Activated CD4-positive, alpha-beta T cell treated with anti-CD3 and anti-CD28 coated beads, Interleukin-2, amount 10 ng/mL, durations not matched to agents 7 days and 5 days (primary cell): ENCODE measurements around the gene COL6A3. TPM values are rescaled to one million over a fixed set of nuclear protein-coding genes. Genes with fewer than 3 reads are reported as not detected.
A peak's percentile ranks its signal among the peaks of the same experiment; 100 is the strongest.

ENCODE experiments used
- CTCF ChIA-PET: fragments of 350-600 bp; sonication (Branson Sonifier 250); formaldehyde crosslinking; loops from one replicate; lab custom pipeline; 2021; ENCODE audit warnings: antibody characterized with exemption; lab: Charles Lee
- POLR2A ChIA-PET: fragments of 350-600 bp; sonication (Branson Sonifier 250); formaldehyde crosslinking; loops from one replicate; lab custom pipeline; 2021; ENCODE audit warnings: antibody characterized with exemption; lab: Charles Lee
- DNase-seq: peaks from one replicate; pipeline ENCODE4 v3.0.0-alpha.2; 2020
- H3K27ac Mint-ChIP-seq: one replicate; pipeline ENCODE4 v1.8.0; 2021; ENCODE audit warnings: mild to moderate bottlenecking, moderate library complexity, mixed read lengths
- H3K27me3 Mint-ChIP-seq: one replicate; pipeline ENCODE4 v1.8.0; 2021; ENCODE audit warnings: mixed read lengths
- H3K36me3 Mint-ChIP-seq: one replicate; pipeline ENCODE4 v1.8.0; 2021; ENCODE audit warnings: low read depth, mixed read lengths
- H3K4me1 Mint-ChIP-seq: one replicate; pipeline ENCODE4 v1.8.0; 2021; ENCODE audit warnings: mixed read lengths
- H3K4me3 Mint-ChIP-seq: one replicate; pipeline ENCODE4 v1.8.0; 2021; ENCODE audit warnings: mild to moderate bottlenecking, moderate library complexity, mixed read lengths
- H3K9me3 Mint-ChIP-seq: one replicate; pipeline ENCODE4 v1.8.0; 2021; ENCODE audit warnings: mixed read lengths
- total RNA-seq, 2 experiments: library from RNA; stranded (reverse); gene quantifications; one replicate each; pipeline ENCODE4 v1.2.3, GENCODE V29; 2021

The COL6A3 gene
- total RNA-seq, 2 experiments from 2014 or later = 0.87 to 0.92 TPM

DNA sequence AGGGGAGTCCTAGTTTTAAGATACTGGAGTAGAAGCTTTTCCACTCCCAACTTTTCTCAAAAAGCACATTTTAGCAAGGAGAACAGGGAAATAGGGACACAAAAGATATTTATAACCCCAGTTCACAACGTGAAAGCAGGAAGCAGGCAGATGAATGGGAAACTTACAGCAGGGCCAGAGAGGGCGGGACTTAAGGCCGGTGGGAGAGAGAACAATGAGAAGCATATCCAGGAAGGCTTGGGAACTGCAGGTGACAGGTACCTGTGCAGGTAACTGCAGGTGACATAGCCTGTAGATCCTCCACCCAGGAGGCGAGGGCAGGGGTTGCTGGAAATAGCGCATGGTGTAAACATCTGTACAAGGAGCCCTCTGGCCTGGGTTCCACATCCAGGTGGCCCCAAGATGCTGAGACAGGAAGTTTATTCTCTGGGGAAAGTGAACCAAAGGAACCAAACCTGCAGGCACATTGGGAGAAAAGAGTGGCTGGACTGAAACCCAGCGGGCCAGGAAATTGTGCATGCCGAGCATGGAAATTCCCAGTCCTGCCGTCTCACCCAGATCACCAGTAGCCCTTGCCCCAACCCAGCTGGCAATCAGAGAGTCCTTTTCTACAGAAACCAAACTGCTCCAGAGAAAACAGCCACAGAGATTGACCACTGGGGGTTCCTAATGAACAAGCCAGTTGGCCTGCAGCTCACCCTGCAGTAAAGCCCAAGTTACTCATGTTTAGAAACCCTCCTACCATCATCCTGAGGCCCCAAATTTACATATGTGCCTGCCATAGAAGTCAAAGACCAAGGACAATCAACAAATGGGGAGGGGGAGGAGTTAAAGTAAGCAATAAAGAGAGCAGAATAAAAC lies 24.3 kb upstream of the COL6A3 start:
- Mint-ChIP-seq H3K36me3 (peaks cover 3% of the 10 kb centered on the region), H3K4me3 (no peak overlapping the region), H3K27me3 (no peaks in the 10 kb centered on the region), H3K27ac (no peak overlapping the region), H3K4me1 (peaks cover 83% of the 10 kb centered on the region), H3K9me3 (peaks cover 4% of the 10 kb centered on the region)
- DNase-seq = no peak
- POLR2A ChIA-PET = no interaction called here
- CTCF ChIA-PET = interaction anchor here (0.5 to 1.6 kb wide), 4 partner anchors 10 to 327 kb away, joined by 3 to 5 read pairs (median 4); no protein-coding TSS in a partner anchor

- Mint-ChIP-seq H3K4me1 (peaks cover 86% of the 10 kb centered on the region), H3K36me3 (peaks cover 3% of the 10 kb centered on the region), H3K27ac (no peak overlapping the region), H3K4me3 (no peak overlapping the region), H3K9me3 (peaks cover 4% of the 10 kb centered on the region), H3K27me3 (no peaks in the 10 kb centered on the region)
- POLR2A ChIA-PET = no interaction called here
- CTCF ChIA-PET = interaction anchor here (1.1 to 1.6 kb wide), 3 partner anchors 9 to 39 kb away, joined by 3 to 5 read pairs (median 3); no protein-coding TSS in a partner anchor
- DNase-seq = no peak
These were observed 23.6 kb upstream of the COL6A3 start for GRCh38 chr2:237437566-237437965.

GRCh38 chr2:237435844-237436587 lies 22.1 kb upstream of the COL6A3 start:
- peaks cover 4% of the 10 kb centered on the region for H3K9me3 Mint-ChIP-seq
- CTCF ChIA-PET = interaction anchor here (1.1 to 3.9 kb wide), 2 partner anchors 14 to 35 kb away, joined by 4 to 17 read pairs; no protein-coding TSS in a partner anchor
- peaks cover 86% of the 10 kb centered on the region for H3K4me1 Mint-ChIP-seq
- peaks cover 8% of the 10 kb centered on the region for H3K36me3 Mint-ChIP-seq
- POLR2A ChIA-PET = no interaction called here
- H3K27ac Mint-ChIP-seq = peak overlapping the region; percentile 68
- no peak for DNase-seq
- no peak overlapping the region for H3K4me3 Mint-ChIP-seq
- H3K27me3 Mint-ChIP-seq = no peaks in the 10 kb centered on the region

- H3K27ac Mint-ChIP-seq = peak overlapping the region; percentile 86
- peaks cover 2% of the 10 kb centered on the region for H3K9me3 Mint-ChIP-seq
- H3K4me3 Mint-ChIP-seq = peak overlapping the region; percentile 37
- H3K4me1 Mint-ChIP-seq = peaks cover 85% of the 10 kb centered on the region
- ChIA-PET POLR2A (no interaction called here), CTCF (interaction anchor here (1.1 to 3.9 kb wide), 3 partner anchors 13 to 41 kb away, joined by 4 to 17 read pairs (median 8); no protein-coding TSS in a partner anchor)
- peaks cover 6% of the 10 kb centered on the region for H3K36me3 Mint-ChIP-seq
- peak; percentile 80 for DNase-seq
- H3K27me3 Mint-ChIP-seq = no peaks in the 10 kb centered on the region
These were observed 20.9 kb upstream of the COL6A3 start for GRCh38 chr2:237434866-237435311.

GRCh38 chr2:237433920-237434676 lies 20.1 kb upstream of the COL6A3 start:
- ChIA-PET CTCF (interaction anchor here (1.3 to 3.9 kb wide), 5 partner anchors 8 to 138 kb away, joined by 3 to 17 read pairs (median 5); no protein-coding TSS in a partner anchor), POLR2A (interaction anchor here (0.6 kb wide), 1 partner anchor 15 kb away, joined by 5 read pairs; no protein-coding TSS in a partner anchor)
- Mint-ChIP-seq H3K4me3 (peak overlapping the region; percentile 47), H3K9me3 (no peaks in the 10 kb centered on the region), H3K36me3 (peaks cover 6% of the 10 kb centered on the region), H3K27me3 (no peaks in the 10 kb centered on the region), H3K27ac (peak overlapping the region; percentile 86), H3K4me1 (peaks cover 89% of the 10 kb centered on the region)
- no peak for DNase-seq

DNA sequence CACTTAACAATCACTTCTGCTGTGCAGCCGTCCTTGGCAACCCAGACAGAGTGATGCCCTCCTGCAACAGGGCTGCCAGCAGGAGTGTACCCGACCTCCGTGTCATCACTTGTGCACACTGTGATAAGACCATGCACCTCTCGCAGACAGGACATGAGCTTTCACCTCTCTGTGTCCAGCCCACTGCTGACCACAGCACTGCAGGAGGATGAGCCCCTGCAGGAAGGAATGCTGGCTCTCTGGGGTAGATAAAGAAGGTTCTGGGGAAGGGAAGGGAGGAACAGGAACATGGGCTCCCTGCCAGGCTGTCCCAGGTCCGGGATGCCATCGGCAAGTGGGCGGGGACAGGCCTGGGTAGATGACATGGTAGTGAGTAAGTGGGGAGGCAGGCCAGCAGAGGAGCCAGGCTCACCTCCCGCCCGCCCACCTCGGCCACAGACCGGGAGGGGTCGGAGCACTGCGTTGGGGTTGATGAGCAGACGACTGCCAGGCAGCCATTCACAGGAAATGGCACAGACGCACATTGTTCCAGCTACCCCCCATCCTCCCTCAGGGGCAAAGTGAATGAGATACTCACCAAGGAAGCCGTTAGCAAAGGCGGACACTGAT lies 18.6 kb upstream of the COL6A3 start:
- Mint-ChIP-seq H3K27me3 (no peaks in the 10 kb centered on the region), H3K9me3 (no peaks in the 10 kb centered on the region), H3K4me3 (peak overlapping the region; percentile 29), H3K36me3 (peaks cover 6% of the 10 kb centered on the region), H3K27ac (peak overlapping the region; percentile 75), H3K4me1 (peaks cover 93% of the 10 kb centered on the region)
- CTCF ChIA-PET = interaction anchor here (1.3 to 3.9 kb wide), 4 partner anchors 9 to 139 kb away, joined by 3 to 17 read pairs (median 4); no protein-coding TSS in a partner anchor
- POLR2A ChIA-PET = no interaction called here
- peak; percentile 48 for DNase-seq

DNA sequence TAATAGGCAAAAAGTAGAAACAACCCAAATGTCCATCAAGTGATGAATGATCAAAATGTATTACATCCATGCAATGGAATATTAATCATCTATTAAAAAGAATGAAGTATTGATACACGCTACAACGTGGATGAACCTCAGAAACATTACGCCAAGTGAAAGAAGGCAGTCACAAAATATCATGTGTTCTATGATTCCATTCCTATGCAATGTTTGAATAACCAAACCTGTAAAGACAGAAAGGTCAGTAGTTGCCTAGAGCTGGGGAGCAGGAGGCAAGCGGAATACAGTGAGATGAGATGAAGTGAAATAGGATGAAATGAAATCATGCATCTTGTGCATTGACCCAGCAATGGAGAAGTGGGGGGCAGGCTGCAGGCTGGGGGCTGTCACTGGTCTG lies 17.9 kb upstream of the COL6A3 start:
- H3K27me3 Mint-ChIP-seq = no peaks in the 10 kb centered on the region
- ChIA-PET CTCF (interaction anchor here (0.6 to 3.9 kb wide), 4 partner anchors 10 to 329 kb away, joined by 3 to 20 read pairs (median 10); no protein-coding TSS in a partner anchor), POLR2A (no interaction called here)
- H3K4me3 Mint-ChIP-seq = no peak overlapping the region
- H3K27ac Mint-ChIP-seq = peak overlapping the region; percentile 44
- peaks cover 6% of the 10 kb centered on the region for H3K36me3 Mint-ChIP-seq
- no peak for DNase-seq
- H3K9me3 Mint-ChIP-seq = no peaks in the 10 kb centered on the region
- H3K4me1 Mint-ChIP-seq = peaks cover 95% of the 10 kb centered on the region

DNA sequence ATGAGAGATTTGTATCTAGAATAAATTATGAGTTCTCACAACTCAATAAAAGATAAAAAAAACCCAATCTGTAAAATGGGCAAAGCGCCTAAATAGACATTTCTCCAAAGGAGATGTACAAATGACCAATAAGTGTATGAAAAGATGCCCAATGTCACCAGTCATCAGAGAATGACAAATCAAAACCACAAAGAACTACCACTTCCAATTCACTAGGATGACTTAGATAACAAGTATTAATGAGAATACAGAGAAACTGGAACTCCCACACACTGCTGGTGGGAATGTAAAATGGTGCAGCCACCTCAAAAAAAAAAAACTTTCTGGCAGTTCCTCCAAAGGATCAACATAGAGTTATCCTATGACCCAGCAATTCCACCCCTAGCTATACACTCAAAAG lies 17.4 kb upstream of the COL6A3 start:
- no peak for DNase-seq
- ChIA-PET CTCF (interaction anchor here (0.6 to 3.8 kb wide), 3 partner anchors 11 to 330 kb away, joined by 3 to 20 read pairs (median 4); no protein-coding TSS in a partner anchor), POLR2A (no interaction called here)
- H3K4me3 Mint-ChIP-seq = no peak overlapping the region
- no peaks in the 10 kb centered on the region for H3K27me3 Mint-ChIP-seq
- peaks cover 97% of the 10 kb centered on the region for H3K4me1 Mint-ChIP-seq
- H3K27ac Mint-ChIP-seq = peak overlapping the region; percentile 44
- peaks cover 9% of the 10 kb centered on the region for H3K36me3 Mint-ChIP-seq
- no peaks in the 10 kb centered on the region for H3K9me3 Mint-ChIP-seq

DNA sequence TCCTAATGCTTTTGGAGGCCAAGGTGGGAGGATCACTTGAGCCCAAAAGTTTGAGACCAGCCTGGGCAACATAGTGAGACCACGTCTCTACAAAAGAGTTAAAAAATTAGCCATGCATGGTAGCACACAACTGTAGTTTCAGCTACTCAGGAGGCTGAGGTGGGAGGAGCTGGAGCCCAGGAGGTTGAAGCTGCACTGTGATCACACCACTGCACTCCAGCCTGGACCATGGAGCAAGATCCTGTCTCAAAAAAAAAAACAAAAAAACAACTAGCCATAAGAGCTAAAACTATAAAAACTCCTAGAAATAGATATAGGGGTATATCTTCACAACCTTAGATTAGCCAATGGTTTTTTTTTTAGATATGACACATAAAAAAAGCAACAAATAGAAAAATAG lies 16.9 kb upstream of the COL6A3 start:
- Mint-ChIP-seq H3K9me3 (no peaks in the 10 kb centered on the region), H3K4me1 (peaks cover 93% of the 10 kb centered on the region), H3K27ac (no peak overlapping the region), H3K27me3 (no peaks in the 10 kb centered on the region), H3K36me3 (peaks cover 7% of the 10 kb centered on the region), H3K4me3 (no peak overlapping the region)
- ChIA-PET CTCF (interaction anchor here (0.6 to 3.8 kb wide), 5 partner anchors 10 to 675 kb away, joined by 3 to 20 read pairs (median 4); no protein-coding TSS in a partner anchor), POLR2A (interaction anchor here (1.0 kb wide), 1 partner anchor 10 kb away, joined by 3 read pairs; no protein-coding TSS in a partner anchor)
- DNase-seq = no peak

- peak; percentile 23 for DNase-seq
- Mint-ChIP-seq H3K9me3 (no peaks in the 10 kb centered on the region), H3K27me3 (peaks cover 2% of the 10 kb centered on the region), H3K4me3 (peak overlapping the region; percentile 19), H3K36me3 (peaks cover 7% of the 10 kb centered on the region), H3K27ac (peak overlapping the region; percentile 78), H3K4me1 (peaks cover 91% of the 10 kb centered on the region)
- POLR2A ChIA-PET = interaction anchor here (1.0 kb wide), 1 partner anchor 11 kb away, joined by 3 read pairs; no protein-coding TSS in a partner anchor
- CTCF ChIA-PET = interaction anchor here (1.1 to 3.8 kb wide), 4 partner anchors 9 to 45 kb away, joined by 3 to 20 read pairs (median 5); no protein-coding TSS in a partner anchor
These were observed 15.8 kb upstream of the COL6A3 start for GRCh38 chr2:237429753-237430152.

DNA sequence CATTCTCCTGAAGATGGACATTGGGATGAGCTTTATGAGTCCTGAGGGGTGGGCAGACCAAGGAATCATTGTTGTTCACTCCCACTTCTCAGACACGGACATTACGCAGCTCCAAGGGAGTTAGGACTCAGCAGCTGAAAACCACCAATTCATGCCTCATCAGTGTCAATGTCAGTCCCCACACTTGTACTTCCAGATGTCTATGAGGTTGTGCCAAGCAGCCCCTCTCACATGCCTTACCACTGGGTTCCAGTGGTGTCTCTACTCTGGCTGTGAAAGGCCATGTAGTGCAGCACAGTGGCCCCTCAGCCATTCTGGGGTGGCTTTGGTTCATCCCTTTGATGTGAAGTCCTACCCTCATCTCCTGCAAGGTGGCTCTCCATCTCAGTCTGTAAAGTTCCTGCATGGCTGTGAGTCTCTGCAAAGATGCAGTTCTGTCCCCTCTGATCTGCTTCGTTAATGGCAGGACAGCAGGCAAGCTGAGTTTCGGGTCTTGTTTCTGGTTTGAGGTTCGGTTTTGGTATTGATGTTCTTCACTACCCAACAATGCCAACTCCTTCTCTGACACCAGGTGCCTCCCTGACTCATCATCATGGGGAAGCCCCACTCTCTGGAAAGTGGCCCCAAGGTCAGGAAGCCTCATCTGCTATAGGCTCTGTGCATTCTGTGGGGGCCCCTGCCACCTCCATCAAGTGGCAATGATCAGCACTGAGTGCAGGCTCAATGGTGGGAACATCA lies 14.0 kb upstream of the COL6A3 start:
- CTCF ChIA-PET = interaction anchor here (1.0 to 3.8 kb wide), 6 partner anchors 7 to 144 kb away, joined by 3 to 20 read pairs (median 4); no protein-coding TSS in a partner anchor
- Mint-ChIP-seq H3K36me3 (peaks cover 7% of the 10 kb centered on the region), H3K27me3 (peaks cover 2% of the 10 kb centered on the region), H3K4me3 (no peak overlapping the region), H3K4me1 (peaks cover 79% of the 10 kb centered on the region), H3K27ac (peak overlapping the region; percentile 79), H3K9me3 (no peaks in the 10 kb centered on the region)
- peak; percentile 50 for DNase-seq
- POLR2A ChIA-PET = no interaction called here
